GM12891 (cell line): ENCODE measurements around the gene CEP41.

Experiments used
- DNase-seq: peaks from one replicate; pipeline ENCODE4 v3.0.0; 2011; ENCODE audit warnings: low spot score; ENCODE audit not compliant: insufficient read length
- FAIRE-seq: peaks from 2 replicates; lab custom pipeline; 2011; peaks lifted over from hg19 to GRCh38; lab: Jason Lieb, UNC
- PAX5 ChIP-seq: IDR thresholded peaks from 2 replicates; pipeline ENCODE4 v1.6.1; 2011; ENCODE audit warnings: low read length, moderate library complexity, mild to moderate bottlenecking; ENCODE audit not compliant: insufficient read depth, severe bottlenecking
- POLR2A ChIP-seq: IDR thresholded peaks from 2 replicates; pipeline ENCODE4 v1.6.1; 2011; ENCODE audit warnings: low read depth, low read length, control low read depth
- POLR2AphosphoS5 ChIP-seq: IDR thresholded peaks from 2 replicates; pipeline ENCODE4 v1.6.1; 2011; ENCODE audit warnings: low read depth, low read length, control low read depth
- POU2F2 ChIP-seq: IDR thresholded peaks from 2 replicates; pipeline ENCODE4 v1.6.1; 2011; ENCODE audit warnings: low read depth, mild to moderate bottlenecking, control low read depth, low read length, moderate library complexity
- SPI1 ChIP-seq: IDR thresholded peaks from 2 replicates; pipeline ENCODE4 v1.6.1; 2011; ENCODE audit warnings: low read depth, low read length, control low read depth
- TAF1 ChIP-seq: IDR thresholded peaks from 2 replicates; pipeline ENCODE4 v1.6.1; 2011; ENCODE audit warnings: low read depth, low read length, control low read depth

Gene CEP41

DNA sequence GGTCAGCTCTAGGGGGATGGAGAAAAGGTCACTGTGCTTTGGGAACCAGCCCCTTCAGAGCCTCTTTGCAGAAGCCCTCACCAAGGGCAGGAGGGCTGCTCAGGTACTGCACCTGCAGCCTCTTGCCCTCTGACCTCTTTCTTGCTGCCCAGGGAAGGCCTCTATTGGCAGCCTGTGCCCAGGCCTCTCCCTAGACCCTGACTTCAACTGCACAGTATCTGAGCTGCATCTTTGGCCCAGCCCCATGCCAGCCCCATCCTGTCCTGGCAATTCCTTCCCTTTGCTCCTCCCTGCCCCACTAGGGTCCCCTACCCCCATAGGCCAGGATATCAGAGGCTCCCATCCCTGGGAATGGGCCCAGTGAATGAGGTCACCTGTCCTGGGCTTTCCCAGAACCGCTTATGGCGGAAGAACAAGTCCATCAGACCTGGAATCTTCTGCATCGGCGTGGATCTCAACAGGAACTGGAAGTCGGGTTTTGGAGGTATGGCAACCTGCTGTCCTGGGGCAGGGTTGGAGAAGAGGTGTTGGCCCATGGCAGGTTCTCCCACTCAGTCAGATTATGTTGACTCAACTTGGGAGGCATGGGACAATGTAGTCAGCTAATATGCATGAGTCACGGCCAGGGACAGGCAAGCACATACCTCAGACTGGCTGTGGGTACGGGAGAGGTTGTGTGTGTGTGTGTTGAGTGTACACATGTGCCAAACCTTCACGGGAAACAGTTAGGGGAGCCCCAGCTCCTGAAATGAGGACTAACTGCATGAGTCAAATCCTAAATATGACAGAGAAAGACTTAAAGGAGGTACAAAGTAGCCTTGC is 77.6 kb downstream of the CEP41 start:
- FAIRE-seq = peak; percentile 57
- DNase-seq = no peak
- TF ChIP-seq PAX5 (peak; percentile 27), POLR2AphosphoS5 (no peak), POU2F2 (peak; percentile 93)

DNA sequence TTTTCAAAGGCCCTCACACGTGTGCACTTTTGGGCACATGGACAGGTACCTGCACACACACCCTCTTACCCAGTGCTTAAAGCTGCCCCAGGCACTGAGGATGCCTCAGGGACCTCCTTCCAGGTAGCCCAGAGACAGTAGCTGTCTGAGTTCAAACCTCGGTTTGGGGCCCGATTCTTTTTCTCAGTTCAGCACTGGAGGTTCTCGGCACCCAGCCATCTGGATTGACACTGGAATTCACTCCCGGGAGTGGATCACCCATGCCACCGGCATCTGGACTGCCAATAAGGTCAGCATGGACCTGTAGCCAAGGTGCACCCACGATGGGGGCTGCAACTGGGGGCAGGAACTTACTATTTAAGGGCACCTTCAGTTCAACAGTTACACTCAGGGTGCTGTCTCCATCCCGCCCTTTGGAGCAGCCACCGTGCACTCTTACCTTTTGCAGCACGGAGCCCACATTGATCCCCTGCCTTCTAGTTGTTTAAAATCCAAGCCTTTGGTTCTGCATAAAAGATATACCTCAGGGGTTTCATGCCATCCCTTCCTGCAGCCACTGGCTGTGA is 78.5 kb downstream of the CEP41 start:
- TF ChIP-seq POLR2A (no peak), TAF1 (no peak), POU2F2 (no peak), SPI1 (no peak), POLR2AphosphoS5 (no peak), PAX5 (no peak)

DNA sequence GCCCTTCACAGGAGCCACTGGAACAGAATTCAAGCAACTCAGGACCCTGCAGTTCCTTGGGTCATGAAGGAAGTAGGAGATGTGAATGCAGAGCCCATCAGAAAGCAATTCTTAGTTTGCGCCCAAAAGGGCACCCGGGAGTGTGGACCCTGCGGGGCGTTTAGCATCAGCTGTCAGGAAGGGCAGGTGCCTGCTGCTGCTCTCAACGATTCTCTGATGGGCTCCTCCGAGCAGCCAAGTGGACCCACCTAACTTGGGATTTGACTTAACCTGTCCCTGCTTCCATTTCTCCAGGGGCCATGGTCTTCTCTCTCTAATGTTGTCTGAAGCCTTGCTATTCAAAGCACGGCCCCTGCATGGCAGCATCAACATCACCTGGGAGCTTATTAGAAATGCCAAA is 79.1 kb downstream of the CEP41 start:
- FAIRE-seq (no peak), DNase-seq (no peak)
- no peak for TF ChIP-seq POU2F2
- TF ChIP-seq POLR2A = no peak
- no peak for TF ChIP-seq PAX5
- TF ChIP-seq TAF1 = no peak
- TF ChIP-seq SPI1 = no peak
- no peak for TF ChIP-seq POLR2AphosphoS5

More for the DNA sequence above, 78.5 kb downstream of the CEP41 start:
- FAIRE-seq = no peak
- no peak for DNase-seq

DNA sequence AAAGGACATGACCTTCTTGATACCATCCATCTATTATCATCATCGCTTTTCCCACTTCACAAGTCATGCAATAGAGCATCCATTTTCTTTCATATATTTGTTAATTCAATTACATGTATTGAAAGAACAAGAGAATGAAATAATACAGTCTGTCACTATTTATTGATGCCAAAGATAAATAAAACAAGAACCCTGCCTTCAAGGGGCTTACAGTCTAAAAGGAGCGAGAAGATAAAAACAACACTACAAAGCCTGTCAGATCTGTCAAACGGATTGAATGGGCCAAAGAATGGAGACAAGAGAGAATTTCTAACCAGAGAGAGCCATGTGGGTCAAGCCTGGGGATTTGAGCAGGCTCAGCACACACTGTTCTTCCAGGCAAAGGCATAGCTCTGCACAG is 80.3 kb downstream of the CEP41 start:
- no peak for FAIRE-seq
- TF ChIP-seq TAF1 (no peak), POLR2AphosphoS5 (no peak), POLR2A (no peak), POU2F2 (no peak), SPI1 (no peak), PAX5 (no peak)
- DNase-seq = no peak

DNA sequence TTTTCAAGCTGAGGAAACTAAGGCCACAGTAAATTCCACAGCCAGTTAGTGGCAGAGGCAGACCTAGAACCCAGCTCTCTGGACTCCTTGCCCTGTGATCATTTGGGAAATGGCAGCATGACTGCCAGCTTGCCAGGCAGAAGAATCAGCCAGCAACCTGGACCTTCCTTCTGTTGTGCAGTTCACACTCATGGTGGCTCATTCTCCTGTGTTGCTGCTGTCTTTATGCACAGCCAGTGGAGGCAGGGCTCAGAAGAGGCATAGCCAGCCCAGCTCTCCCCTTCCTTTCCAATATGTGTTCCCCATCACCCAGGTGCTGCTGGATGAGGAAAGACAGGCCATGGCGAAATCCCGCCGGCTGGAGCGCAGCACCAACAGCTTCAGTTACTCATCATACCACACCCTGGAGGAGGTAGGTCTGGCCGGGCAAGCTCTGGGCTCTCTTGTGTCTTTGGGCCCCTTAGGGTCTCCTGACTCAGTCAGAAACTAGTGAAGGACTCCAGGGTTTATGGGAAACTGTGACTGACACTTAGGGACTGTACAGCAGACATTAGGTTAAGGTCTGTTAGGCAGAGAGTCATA is 81.4 kb downstream of the CEP41 start:
- TF ChIP-seq POLR2A (no peak), POLR2AphosphoS5 (no peak), TAF1 (no peak), SPI1 (no peak), PAX5 (no peak), POU2F2 (no peak)
- FAIRE-seq (no peak), DNase-seq (no peak)

DNA sequence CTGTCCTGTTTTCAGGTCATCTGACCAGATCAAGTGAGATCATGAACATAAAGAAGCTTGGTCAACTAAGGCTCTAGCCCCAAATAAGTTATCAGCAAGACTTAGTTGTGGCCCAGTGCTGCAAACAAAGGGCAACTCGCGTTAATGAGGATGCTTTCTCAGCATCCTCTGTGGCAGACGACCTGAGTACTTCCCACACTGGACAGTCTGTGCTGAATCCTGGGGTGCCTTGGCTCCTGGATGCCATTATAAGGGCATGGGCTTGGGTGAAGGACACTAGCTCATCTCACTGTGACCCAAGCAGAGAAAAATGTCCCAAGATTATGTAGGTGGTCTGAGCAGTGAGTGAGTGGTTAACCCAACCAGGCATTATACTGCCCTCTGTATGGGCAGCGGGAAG is 82.3 kb downstream of the CEP41 start:
- DNase-seq = no peak
- TF ChIP-seq POLR2A (no peak), SPI1 (no peak), POU2F2 (no peak), TAF1 (no peak)
- FAIRE-seq = no peak

DNA sequence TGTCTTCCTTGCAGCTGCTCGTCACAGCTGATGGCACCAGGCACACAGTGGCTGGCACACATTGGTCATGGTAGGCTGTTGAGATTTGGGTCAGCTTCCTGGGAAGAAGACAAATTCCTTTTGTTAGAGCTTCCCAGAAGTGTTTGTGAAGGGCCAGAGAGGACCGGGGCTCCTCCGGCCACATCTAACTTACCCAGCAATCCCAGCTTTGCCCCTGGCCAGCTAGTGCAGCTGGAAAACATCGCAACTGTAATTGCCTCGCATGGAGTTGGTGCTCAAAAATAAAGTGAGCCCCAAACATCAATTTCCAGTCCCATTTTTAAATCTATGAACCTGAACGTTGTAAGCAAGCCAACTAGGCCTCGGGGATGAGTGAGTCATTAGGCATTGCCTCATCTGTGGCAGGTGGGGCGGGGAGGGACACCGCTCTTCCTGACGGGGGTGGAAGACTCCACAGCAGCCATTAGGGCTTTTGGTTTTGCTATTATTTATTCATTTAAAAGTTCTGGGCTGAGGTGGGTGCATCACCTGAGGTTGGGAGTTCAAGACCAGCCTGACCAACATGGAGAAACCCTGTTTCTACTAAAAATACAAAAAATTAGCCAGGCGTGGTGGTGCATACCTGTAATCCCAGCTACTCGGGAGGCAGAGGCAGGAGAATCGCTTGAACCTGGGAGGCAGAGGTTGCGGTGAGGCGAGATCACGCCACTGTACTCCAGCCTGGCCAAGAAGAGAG is 83.8 kb downstream of the CEP41 start:
- DNase-seq = no peak
- no peak for FAIRE-seq
- TF ChIP-seq POU2F2 (no peak), POLR2A (no peak), PAX5 (no peak), TAF1 (no peak), POLR2AphosphoS5 (no peak), SPI1 (no peak)

DNA sequence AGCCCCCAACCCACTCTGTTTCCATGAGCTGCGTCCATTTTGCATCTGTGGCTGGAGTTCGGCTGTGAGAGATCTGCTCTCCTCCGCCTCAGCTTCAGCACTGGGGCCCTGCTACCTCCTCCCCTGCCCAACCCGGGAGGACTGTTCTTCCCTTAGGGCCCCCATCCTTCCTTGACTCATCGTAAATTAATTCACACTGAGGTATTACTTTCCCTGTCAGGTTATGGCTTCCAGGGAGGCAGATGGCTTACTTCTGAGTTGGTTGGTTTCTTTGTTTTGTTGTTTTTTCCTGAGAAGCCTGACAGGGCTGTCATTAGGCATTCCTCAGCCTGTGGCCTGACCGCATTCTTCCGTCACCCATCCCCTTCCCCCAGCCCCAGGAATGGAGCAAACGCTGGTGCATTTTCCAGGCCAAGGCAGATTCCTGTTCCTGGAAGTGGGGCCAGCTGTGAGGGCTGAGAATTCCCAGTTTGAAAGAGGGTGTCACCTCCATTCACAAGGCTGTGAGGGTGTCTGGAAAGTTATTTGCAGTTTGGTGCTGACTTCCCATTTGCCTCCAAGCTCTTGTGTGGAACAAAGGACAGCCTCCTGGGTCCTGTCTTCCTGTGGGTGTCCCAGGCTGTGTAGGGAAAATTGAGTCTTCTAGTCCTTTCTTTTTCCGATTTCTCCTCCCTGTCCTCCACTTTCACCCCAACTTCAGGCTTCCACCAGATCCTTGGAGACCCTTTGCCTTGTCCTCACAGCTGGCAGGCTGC is 84.5 kb downstream of the CEP41 start:
- DNase-seq = no peak
- TF ChIP-seq POU2F2 (no peak), POLR2AphosphoS5 (no peak), PAX5 (no peak)
- FAIRE-seq = no peak

DNA sequence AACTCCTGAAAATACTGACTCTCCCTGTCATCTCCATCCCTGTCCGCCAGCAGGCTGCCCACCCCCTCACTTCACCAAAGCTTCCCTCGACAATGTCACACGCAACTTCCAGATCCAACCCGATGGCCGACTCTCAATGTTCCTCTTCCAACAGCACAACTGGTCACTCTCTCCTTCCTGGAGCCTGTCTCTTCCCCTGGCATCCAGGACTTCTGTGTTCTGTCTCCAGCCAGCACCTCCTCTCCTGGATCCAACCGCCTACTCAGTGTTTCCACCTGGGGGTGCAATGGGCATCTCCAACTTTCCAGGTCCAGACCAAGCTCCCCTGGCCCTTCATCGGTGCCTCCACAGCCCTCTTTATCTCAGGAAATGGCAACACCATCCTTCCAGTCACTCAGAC is 87.6 kb downstream of the CEP41 start:
- FAIRE-seq (no peak), DNase-seq (no peak)
- TF ChIP-seq SPI1 (no peak), PAX5 (no peak), TAF1 (no peak), POLR2AphosphoS5 (no peak), POLR2A (no peak), POU2F2 (no peak)
